ENCODE measurements around the gene SORCS2.

SORCS2 gene

DNA sequence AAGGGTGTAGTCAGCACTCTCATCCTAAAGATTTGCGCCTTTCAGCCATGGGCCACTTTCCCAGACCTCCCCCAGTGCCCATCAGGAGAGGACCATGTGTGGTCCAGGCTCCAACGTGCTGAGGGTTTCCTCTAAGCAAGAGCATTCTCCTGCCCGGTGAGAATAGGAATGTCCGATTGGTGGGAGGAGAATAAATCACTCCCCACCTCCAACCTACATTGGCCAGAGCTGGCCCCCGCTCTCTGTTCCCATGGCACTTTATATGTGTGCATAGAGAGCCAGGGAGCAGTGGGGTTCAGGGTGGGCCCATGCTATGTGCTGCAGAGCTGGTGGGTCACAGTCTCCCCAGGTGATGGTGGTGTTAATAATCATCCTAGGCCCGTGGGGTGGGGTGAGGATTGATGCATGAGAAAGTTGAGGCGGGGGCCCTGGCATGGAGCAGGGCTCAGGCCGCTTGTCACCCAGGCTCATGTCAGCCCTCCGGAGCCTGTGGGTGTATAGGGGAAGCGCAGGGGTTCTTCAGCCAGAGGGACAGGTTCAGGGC is 6.8 kb upstream of the SORCS2 start:
- Histone ChIP-seq H3K4ac (ENCODE audit: low read depth in 1 of 2, low read length in 2 of 2) (no peak overlapping the region), H3K14ac (ENCODE audit: low read length in 2 of 2) (no peak overlapping the region), H2AK5ac (ENCODE audit: low read length, severe bottlenecking) (no peak overlapping the region), H3K23ac (ENCODE audit: low read length in 2 of 2) (no peak overlapping the region), H2AFZ (ENCODE audit: low read depth, low read length) (no peak overlapping the region), H3K36me3 (ENCODE audit: control insufficient read depth in 1 of 2, insufficient read depth in 2 of 2, low read depth in 1 of 2, low read length in 2 of 2) (no peaks in the 10 kb centered on the region), H3K9ac (ENCODE audit: low read length) (no peak overlapping the region), H4K8ac (ENCODE audit: low read length) (no peak overlapping the region), H4K91ac (ENCODE audit: low read length) (no peak overlapping the region), H3K27ac (ENCODE audit: low read length, poor library complexity, severe bottlenecking) (no peak overlapping the region), H2BK12ac (ENCODE audit: low read length in 2 of 2) (no peak overlapping the region), H3K79me1 (replicated peaks; ENCODE audit: low read length, poor library complexity, severe bottlenecking) (no peaks in the 10 kb centered on the region), H2BK120ac (ENCODE audit: low read depth, low read length) (no peak overlapping the region), H2BK5ac (ENCODE audit: low read depth, low read length, poor library complexity, severe bottlenecking) (no peak overlapping the region), H3K18ac (ENCODE audit: low read depth in 1 of 2, low read length in 2 of 2) (no peak overlapping the region), H2BK15ac (ENCODE audit: low read depth, poor library complexity, severe bottlenecking) (no peak overlapping the region), H3K4me2 (ENCODE audit: low read length, poor library complexity, severe bottlenecking) (no peak overlapping the region), H3K4me3 (ENCODE audit: insufficient read depth in 1 of 2, low read depth in 1 of 2, low read length in 2 of 2) (no peak overlapping the region), H3K4me1 (ENCODE audit: control insufficient read depth, insufficient read depth, low read depth, low read length) (peaks cover 5% of the 10 kb centered on the region), H3K9me3 (ENCODE audit: control insufficient read depth, low read length) (peaks cover 4% of the 10 kb centered on the region), H3K27me3 (ENCODE audit: control insufficient read depth in 1 of 2, insufficient read depth in 1 of 2, low read length in 2 of 2) (peaks cover 44 to 52% of the 10 kb centered on the region in 2 experiments)
- DNase-seq, result no peak
- WGBS, result 81% methylated on average over 9 of the region's 10 CpGs

DNA sequence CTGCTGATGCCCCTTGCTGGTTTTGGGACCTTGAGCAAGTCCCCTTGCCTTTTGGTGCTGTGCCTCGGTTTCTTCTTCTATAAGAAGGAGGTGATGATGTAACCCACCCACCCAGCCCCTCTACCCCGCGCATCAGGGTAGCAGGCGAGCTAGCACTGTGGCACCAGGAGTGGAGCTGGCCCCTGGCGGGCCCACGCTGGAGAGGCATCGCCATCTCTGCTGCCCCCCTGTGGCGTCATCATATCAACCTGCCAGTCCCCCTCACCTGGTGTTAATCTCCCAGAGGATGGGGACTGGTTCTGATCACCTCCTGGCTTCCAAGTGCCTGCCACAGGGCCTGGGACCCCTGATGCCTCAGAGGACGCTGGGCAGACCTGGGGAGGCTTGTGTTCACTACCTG is 6.3 kb upstream of the SORCS2 start:
- no peak overlapping the region for H2BK120ac ChIP-seq (ENCODE audit: low read depth, low read length)
- no peak overlapping the region for H3K4me3 ChIP-seq (ENCODE audit: insufficient read depth in 1 of 2, low read depth in 1 of 2, low read length in 2 of 2)
- H4K91ac ChIP-seq (ENCODE audit: low read length), result no peak overlapping the region
- H3K36me3 ChIP-seq (ENCODE audit: control insufficient read depth in 1 of 2, insufficient read depth in 2 of 2, low read depth in 1 of 2, low read length in 2 of 2), result no peaks in the 10 kb centered on the region
- no peak overlapping the region for H3K4me2 ChIP-seq (ENCODE audit: low read length, poor library complexity, severe bottlenecking)
- no peak overlapping the region for H2BK15ac ChIP-seq (ENCODE audit: low read depth, poor library complexity, severe bottlenecking)
- H3K4me1 ChIP-seq (ENCODE audit: control insufficient read depth, insufficient read depth, low read depth, low read length), result peaks cover 5% of the 10 kb centered on the region
- H3K14ac ChIP-seq (ENCODE audit: low read length in 2 of 2), result no peak overlapping the region
- no peak overlapping the region for H2AK5ac ChIP-seq (ENCODE audit: low read length, severe bottlenecking)
- H3K79me1 ChIP-seq (replicated peaks; ENCODE audit: low read length, poor library complexity, severe bottlenecking), result no peaks in the 10 kb centered on the region
- no peak overlapping the region for H2BK5ac ChIP-seq (ENCODE audit: low read depth, low read length, poor library complexity, severe bottlenecking)
- H4K8ac ChIP-seq (ENCODE audit: low read length), result no peak overlapping the region
- H3K23ac ChIP-seq (ENCODE audit: low read length in 2 of 2), result no peak overlapping the region
- H3K27me3 ChIP-seq (ENCODE audit: control insufficient read depth in 1 of 2, insufficient read depth in 1 of 2, low read length in 2 of 2), result peaks cover 48 to 57% of the 10 kb centered on the region in 2 experiments
- H3K9me3 ChIP-seq (ENCODE audit: control insufficient read depth, low read length), result peaks cover 4% of the 10 kb centered on the region
- no peak overlapping the region for H2BK12ac ChIP-seq (ENCODE audit: low read length in 2 of 2)
- no peak overlapping the region for H3K4ac ChIP-seq (ENCODE audit: low read depth in 1 of 2, low read length in 2 of 2)
- no peak for DNase-seq
- WGBS, result 45% methylated on average over 9 of the region's 9 CpGs
- no peak overlapping the region for H3K27ac ChIP-seq (ENCODE audit: low read length, poor library complexity, severe bottlenecking)
- no peak overlapping the region for H2AFZ ChIP-seq (ENCODE audit: low read depth, low read length)
- no peak overlapping the region for H3K9ac ChIP-seq (ENCODE audit: low read length)
- H3K18ac ChIP-seq (ENCODE audit: low read depth in 1 of 2, low read length in 2 of 2), result no peak overlapping the region

DNA sequence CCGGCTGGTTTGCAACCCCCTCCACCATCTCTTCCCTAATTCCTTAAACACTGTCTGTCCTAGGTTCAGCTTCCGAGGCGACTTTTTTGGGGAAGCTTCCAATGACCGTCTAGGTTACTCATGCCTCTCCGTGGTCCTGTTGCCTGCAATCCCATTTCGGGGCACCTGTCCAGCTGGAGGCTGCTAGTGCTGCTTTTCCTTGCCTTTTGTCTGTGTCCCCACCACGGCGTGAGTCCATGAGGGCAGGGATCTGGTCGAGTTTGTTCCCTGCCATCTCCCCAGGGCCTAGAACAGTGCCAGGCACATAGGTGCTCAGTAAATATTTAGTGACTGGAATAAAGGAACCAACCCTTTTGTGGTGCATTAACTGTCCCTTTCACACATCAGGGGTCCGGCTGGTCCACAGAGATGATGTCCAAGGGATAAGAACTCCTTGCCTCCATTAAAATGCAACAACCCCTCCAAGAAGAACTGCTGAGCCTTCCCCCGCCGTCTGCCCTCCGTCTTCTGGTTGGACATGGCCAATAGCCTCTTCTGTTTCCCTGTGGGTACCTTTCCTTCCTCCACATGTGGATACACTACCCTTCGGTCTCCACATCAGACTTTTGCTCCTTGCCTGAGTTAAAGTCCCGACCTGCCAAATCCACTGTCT is 5.7 kb upstream of the SORCS2 start:
- no peak overlapping the region for H3K4me2 ChIP-seq (ENCODE audit: low read length, poor library complexity, severe bottlenecking)
- H3K14ac ChIP-seq (ENCODE audit: low read length in 2 of 2), result no peak overlapping the region
- H4K91ac ChIP-seq (ENCODE audit: low read length), result no peak overlapping the region
- 74% methylated on average over 15 of the region's 15 CpGs for WGBS
- H3K18ac ChIP-seq (ENCODE audit: low read depth in 1 of 2, low read length in 2 of 2), result no peak overlapping the region
- no peak overlapping the region for H3K4ac ChIP-seq (ENCODE audit: low read depth in 1 of 2, low read length in 2 of 2)
- H2AFZ ChIP-seq (ENCODE audit: low read depth, low read length), result no peak overlapping the region
- no peak overlapping the region for H2AK5ac ChIP-seq (ENCODE audit: low read length, severe bottlenecking)
- H3K36me3 ChIP-seq (ENCODE audit: control insufficient read depth in 1 of 2, insufficient read depth in 2 of 2, low read depth in 1 of 2, low read length in 2 of 2), result no peaks in the 10 kb centered on the region
- no peaks in the 10 kb centered on the region for H3K9me3 ChIP-seq (ENCODE audit: control insufficient read depth, low read length)
- no peak overlapping the region for H2BK12ac ChIP-seq (ENCODE audit: low read length in 2 of 2)
- H3K27me3 ChIP-seq (ENCODE audit: control insufficient read depth in 1 of 2, insufficient read depth in 1 of 2, low read length in 2 of 2), result peaks cover 54 to 63% of the 10 kb centered on the region in 2 experiments
- no peak overlapping the region for H4K8ac ChIP-seq (ENCODE audit: low read length)
- H3K4me3 ChIP-seq (ENCODE audit: insufficient read depth in 1 of 2, low read depth in 1 of 2, low read length in 2 of 2), result no peak overlapping the region
- H3K23ac ChIP-seq (ENCODE audit: low read length in 2 of 2), result no peak overlapping the region
- peaks cover 5% of the 10 kb centered on the region for H3K4me1 ChIP-seq (ENCODE audit: control insufficient read depth, insufficient read depth, low read depth, low read length)
- H3K27ac ChIP-seq (ENCODE audit: low read length, poor library complexity, severe bottlenecking), result no peak overlapping the region
- H2BK5ac ChIP-seq (ENCODE audit: low read depth, low read length, poor library complexity, severe bottlenecking), result no peak overlapping the region
- H2BK120ac ChIP-seq (ENCODE audit: low read depth, low read length), result no peak overlapping the region
- no peaks in the 10 kb centered on the region for H3K79me1 ChIP-seq (replicated peaks; ENCODE audit: low read length, poor library complexity, severe bottlenecking)
- DNase-seq, result no peak
- H3K9ac ChIP-seq (ENCODE audit: low read length), result no peak overlapping the region
- no peak overlapping the region for H2BK15ac ChIP-seq (ENCODE audit: low read depth, poor library complexity, severe bottlenecking)

DNA sequence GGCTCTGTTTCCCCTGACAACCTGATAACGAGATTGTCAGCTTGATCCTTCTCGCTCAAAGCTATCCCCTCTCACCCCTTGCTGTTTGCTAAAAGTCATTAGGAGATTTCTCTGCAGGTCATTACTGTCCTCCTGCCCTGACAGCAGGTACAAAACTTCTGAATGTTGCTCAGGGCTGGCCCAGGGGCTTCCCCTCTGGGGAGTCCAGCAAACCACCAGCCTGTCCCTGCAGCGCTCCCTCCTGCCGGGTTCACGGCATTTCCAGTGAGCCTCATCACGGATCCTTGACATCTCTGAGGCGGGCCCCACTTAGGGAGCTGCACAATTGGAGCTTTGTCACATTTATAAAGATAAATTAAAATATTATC is 5.2 kb upstream of the SORCS2 start:
- Histone ChIP-seq H3K4me3 (ENCODE audit: insufficient read depth in 1 of 2, low read depth in 1 of 2, low read length in 2 of 2) (no peak overlapping the region), H3K9me3 (ENCODE audit: control insufficient read depth, low read length) (no peaks in the 10 kb centered on the region), H3K27me3 (ENCODE audit: control insufficient read depth in 1 of 2, insufficient read depth in 1 of 2, low read length in 2 of 2) (peaks cover 54 to 68% of the 10 kb centered on the region in 2 experiments), H3K18ac (ENCODE audit: low read depth in 1 of 2, low read length in 2 of 2) (no peak overlapping the region), H2AK5ac (ENCODE audit: low read length, severe bottlenecking) (no peak overlapping the region), H2AFZ (ENCODE audit: low read depth, low read length) (no peak overlapping the region), H2BK12ac (ENCODE audit: low read length in 2 of 2) (no peak overlapping the region), H4K8ac (ENCODE audit: low read length) (no peak overlapping the region), H2BK5ac (ENCODE audit: low read depth, low read length, poor library complexity, severe bottlenecking) (no peak overlapping the region), H3K36me3 (ENCODE audit: control insufficient read depth in 1 of 2, insufficient read depth in 2 of 2, low read depth in 1 of 2, low read length in 2 of 2) (no peaks in the 10 kb centered on the region), H3K14ac (ENCODE audit: low read length in 2 of 2) (no peak overlapping the region), H3K9ac (ENCODE audit: low read length) (no peak overlapping the region), H2BK15ac (ENCODE audit: low read depth, poor library complexity, severe bottlenecking) (no peak overlapping the region), H3K79me1 (replicated peaks; ENCODE audit: low read length, poor library complexity, severe bottlenecking) (no peaks in the 10 kb centered on the region), H3K27ac (ENCODE audit: low read length, poor library complexity, severe bottlenecking) (no peak overlapping the region), H3K4me2 (ENCODE audit: low read length, poor library complexity, severe bottlenecking) (no peak overlapping the region), H4K91ac (ENCODE audit: low read length) (no peak overlapping the region), H3K4me1 (ENCODE audit: control insufficient read depth, insufficient read depth, low read depth, low read length) (peaks cover 6% of the 10 kb centered on the region), H2BK120ac (ENCODE audit: low read depth, low read length) (no peak overlapping the region), H3K4ac (ENCODE audit: low read depth in 1 of 2, low read length in 2 of 2) (no peak overlapping the region), H3K23ac (ENCODE audit: low read length in 2 of 2) (no peak overlapping the region)
- no peak for DNase-seq
- 51% methylated on average over 6 of the region's 7 CpGs for WGBS

All from mesenchymal stem cell (in vitro differentiated cells and primary cell).